ENCODE measurements around the gene SPIN2B.

DNA sequence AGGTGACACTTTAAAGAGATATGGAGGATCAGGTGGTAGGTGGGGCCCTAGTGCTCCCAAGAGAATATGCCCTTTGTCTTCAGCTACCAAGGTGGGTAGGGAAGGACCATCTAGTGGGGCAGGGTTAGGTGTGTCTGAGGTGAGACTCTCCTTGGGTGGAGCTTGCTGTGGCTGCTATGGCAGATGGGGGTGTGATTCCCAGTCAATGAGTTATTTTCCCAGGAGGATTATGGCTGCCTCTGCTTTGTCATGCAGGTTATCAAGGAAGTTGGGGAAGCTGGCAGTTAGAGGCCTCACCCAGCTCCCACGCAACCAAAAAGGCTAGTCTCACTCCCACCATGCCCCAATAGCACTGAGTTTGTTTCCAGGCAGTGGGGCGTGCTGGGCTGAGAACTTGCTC is 33.8 kb upstream of the SPIN2B start:
- TF ChIP-seq, protein P1, sequence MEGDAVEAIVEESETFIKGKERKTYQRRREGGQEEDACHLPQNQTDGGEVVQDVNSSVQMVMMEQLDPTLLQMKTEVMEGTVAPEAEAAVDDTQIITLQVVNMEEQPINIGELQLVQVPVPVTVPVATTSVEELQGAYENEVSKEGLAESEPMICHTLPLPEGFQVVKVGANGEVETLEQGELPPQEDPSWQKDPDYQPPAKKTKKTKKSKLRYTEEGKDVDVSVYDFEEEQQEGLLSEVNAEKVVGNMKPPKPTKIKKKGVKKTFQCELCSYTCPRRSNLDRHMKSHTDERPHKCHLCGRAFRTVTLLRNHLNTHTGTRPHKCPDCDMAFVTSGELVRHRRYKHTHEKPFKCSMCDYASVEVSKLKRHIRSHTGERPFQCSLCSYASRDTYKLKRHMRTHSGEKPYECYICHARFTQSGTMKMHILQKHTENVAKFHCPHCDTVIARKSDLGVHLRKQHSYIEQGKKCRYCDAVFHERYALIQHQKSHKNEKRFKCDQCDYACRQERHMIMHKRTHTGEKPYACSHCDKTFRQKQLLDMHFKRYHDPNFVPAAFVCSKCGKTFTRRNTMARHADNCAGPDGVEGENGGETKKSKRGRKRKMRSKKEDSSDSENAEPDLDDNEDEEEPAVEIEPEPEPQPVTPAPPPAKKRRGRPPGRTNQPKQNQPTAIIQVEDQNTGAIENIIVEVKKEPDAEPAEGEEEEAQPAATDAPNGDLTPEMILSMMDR (IDR thresholded peaks at IDR 0.05 in 2 of 3, conservative IDR thresholded peaks at IDR 0.05 in 1 of 3; ENCODE audit: control insufficient read depth in 2 of 3, extremely low read depth in 1 of 3, insufficient read depth in 1 of 3, low read depth in 3 of 3, low read length in 3 of 3) = no peak
- TF ChIP-seq TARDBP (IDR thresholded peaks at IDR 0.05; ENCODE audit: borderline replicate concordance) (no peak), STAT3 (IDR thresholded peaks at IDR 0.05; ENCODE audit: low read depth, low read length) (no peak), TCF12 (IDR thresholded peaks at IDR 0.05; ENCODE audit: low read depth, low read length) (no peak), IRF5 (IDR thresholded peaks at IDR 0.05; ENCODE audit: borderline replicate concordance) (no peak), EGR1 (IDR thresholded peaks at IDR 0.05; ENCODE audit: borderline replicate concordance in 1 of 2, low read depth in 2 of 2, low read length in 2 of 2) (no peak), ESRRA (IDR thresholded peaks at IDR 0.05; ENCODE audit: low read length) (no peak), MXI1 (IDR thresholded peaks at IDR 0.05; ENCODE audit: low read depth, low read length) (no peak), RFX5 (IDR thresholded peaks at IDR 0.05; ENCODE audit: low read depth, low read length) (no peak), CEBPB (IDR thresholded peaks at IDR 0.05; ENCODE audit: borderline replicate concordance in 1 of 2, low read depth in 2 of 2, low read length in 2 of 2) (no peak), CUX1 (IDR thresholded peaks at IDR 0.05; ENCODE audit: insufficient replicate concordance, low read depth, low read length) (no peak), RCOR1 (conservative IDR thresholded peaks at IDR 0.05; ENCODE audit: low read depth, low read length) (no peak)
- TF ChIP-seq, protein P2, sequence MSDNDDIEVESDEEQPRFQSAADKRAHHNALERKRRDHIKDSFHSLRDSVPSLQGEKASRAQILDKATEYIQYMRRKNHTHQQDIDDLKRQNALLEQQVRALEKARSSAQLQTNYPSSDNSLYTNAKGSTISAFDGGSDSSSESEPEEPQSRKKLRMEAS (IDR thresholded peaks at IDR 0.05; ENCODE audit: low read depth, low read length) = no peak
- TF ChIP-seq, protein P3, sequence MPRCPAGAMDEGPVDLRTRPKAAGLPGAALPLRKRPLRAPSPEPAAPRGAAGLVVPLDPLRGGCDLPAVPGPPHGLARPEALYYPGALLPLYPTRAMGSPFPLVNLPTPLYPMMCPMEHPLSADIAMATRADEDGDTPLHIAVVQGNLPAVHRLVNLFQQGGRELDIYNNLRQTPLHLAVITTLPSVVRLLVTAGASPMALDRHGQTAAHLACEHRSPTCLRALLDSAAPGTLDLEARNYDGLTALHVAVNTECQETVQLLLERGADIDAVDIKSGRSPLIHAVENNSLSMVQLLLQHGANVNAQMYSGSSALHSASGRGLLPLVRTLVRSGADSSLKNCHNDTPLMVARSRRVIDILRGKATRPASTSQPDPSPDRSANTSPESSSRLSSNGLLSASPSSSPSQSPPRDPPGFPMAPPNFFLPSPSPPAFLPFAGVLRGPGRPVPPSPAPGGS (IDR thresholded peaks at IDR 0.05; ENCODE audit: borderline replicate concordance, insufficient read depth, low read depth, low read length, poor library complexity, severe bottlenecking) = no peak

All from GM12878 (cell line).